ENCODE results near the gene ASH1L. TPM values are rescaled to one million over a fixed set of nuclear protein-coding genes. Genes with fewer than 3 reads are reported as not detected.
A peak's percentile ranks its signal among the peaks of the same experiment; 100 is the strongest.

ASH1L gene
- total and polyA plus RNA-seq, 9 of the 15 experiments (the other 6 are each of a cell fraction or from before 2014, with no cell fraction given), result 2.0 to 23.3 (median 14.6) TPM

DNA sequence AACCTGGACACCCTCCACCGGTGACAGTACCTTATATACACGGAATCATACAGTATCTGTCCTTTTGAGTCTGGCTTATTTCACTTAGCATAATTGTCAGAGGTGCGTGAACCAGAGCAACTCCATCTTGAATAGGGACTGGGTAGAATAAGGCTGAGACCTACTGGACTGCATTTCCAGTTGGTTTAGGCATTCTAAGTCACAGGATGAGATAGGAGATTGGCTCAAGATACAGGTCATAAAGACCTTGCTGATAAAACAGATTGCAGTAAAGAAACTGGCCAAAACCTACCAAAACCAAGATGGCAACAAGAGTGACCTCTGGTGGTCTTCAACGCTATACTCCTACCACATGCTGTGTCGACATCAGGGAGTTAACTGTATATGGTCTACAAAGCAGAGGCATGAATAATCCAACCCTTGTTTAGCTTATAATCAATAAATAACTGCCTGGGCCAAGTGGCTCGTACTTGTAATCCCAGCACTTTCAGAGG is 255.3 kb downstream of the ASH1L start (continued):
- TF ChIP-seq, protein P1, sequence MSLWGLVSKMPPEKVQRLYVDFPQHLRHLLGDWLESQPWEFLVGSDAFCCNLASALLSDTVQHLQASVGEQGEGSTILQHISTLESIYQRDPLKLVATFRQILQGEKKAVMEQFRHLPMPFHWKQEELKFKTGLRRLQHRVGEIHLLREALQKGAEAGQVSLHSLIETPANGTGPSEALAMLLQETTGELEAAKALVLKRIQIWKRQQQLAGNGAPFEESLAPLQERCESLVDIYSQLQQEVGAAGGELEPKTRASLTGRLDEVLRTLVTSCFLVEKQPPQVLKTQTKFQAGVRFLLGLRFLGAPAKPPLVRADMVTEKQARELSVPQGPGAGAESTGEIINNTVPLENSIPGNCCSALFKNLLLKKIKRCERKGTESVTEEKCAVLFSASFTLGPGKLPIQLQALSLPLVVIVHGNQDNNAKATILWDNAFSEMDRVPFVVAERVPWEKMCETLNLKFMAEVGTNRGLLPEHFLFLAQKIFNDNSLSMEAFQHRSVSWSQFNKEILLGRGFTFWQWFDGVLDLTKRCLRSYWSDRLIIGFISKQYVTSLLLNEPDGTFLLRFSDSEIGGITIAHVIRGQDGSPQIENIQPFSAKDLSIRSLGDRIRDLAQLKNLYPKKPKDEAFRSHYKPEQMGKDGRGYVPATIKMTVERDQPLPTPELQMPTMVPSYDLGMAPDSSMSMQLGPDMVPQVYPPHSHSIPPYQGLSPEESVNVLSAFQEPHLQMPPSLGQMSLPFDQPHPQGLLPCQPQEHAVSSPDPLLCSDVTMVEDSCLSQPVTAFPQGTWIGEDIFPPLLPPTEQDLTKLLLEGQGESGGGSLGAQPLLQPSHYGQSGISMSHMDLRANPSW (CRISPR knock-in tag; IDR thresholded peaks at IDR 0.05), result no peak
- TF ChIP-seq HEY1 (CRISPR knock-in tag; IDR thresholded peaks at IDR 0.05; ENCODE audit: borderline replicate concordance), result peak; percentile 68; the same call in 1 of the 2 replicates
- no peak for TF ChIP-seq ZZZ3 (IDR thresholded peaks at IDR 0.05)
- TF ChIP-seq CBX3 (IDR thresholded peaks at IDR 0.05; ENCODE audit: borderline replicate concordance in 1 of 2, low read length in 2 of 2), result 0 out of 3 replicates have a peak, but pooled peaks of 1 of the 2 experiments have one; percentile 30
- TF ChIP-seq KDM2B (CRISPR knock-in tag; IDR thresholded peaks at IDR 0.05), result peak; percentile 39; the same call in 1 of the 2 replicates
- TF ChIP-seq, protein P2, sequence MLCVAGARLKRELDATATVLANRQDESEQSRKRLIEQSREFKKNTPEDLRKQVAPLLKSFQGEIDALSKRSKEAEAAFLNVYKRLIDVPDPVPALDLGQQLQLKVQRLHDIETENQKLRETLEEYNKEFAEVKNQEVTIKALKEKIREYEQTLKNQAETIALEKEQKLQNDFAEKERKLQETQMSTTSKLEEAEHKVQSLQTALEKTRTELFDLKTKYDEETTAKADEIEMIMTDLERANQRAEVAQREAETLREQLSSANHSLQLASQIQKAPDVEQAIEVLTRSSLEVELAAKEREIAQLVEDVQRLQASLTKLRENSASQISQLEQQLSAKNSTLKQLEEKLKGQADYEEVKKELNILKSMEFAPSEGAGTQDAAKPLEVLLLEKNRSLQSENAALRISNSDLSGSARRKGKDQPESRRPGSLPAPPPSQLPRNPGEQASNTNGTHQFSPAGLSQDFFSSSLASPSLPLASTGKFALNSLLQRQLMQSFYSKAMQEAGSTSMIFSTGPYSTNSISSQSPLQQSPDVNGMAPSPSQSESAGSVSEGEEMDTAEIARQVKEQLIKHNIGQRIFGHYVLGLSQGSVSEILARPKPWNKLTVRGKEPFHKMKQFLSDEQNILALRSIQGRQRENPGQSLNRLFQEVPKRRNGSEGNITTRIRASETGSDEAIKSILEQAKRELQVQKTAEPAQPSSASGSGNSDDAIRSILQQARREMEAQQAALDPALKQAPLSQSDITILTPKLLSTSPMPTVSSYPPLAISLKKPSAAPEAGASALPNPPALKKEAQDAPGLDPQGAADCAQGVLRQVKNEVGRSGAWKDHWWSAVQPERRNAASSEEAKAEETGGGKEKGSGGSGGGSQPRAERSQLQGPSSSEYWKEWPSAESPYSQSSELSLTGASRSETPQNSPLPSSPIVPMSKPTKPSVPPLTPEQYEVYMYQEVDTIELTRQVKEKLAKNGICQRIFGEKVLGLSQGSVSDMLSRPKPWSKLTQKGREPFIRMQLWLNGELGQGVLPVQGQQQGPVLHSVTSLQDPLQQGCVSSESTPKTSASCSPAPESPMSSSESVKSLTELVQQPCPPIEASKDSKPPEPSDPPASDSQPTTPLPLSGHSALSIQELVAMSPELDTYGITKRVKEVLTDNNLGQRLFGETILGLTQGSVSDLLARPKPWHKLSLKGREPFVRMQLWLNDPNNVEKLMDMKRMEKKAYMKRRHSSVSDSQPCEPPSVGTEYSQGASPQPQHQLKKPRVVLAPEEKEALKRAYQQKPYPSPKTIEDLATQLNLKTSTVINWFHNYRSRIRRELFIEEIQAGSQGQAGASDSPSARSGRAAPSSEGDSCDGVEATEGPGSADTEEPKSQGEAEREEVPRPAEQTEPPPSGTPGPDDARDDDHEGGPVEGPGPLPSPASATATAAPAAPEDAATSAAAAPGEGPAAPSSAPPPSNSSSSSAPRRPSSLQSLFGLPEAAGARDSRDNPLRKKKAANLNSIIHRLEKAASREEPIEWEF (CRISPR knock-in tag; IDR thresholded peaks at IDR 0.05), result peak; percentile 94
- no peak for TF ChIP-seq SOX6 (IDR thresholded peaks at IDR 0.05)
- peak; percentile 91 for TF ChIP-seq ZNF444 (CRISPR knock-in tag; IDR thresholded peaks at IDR 0.05)
- TF ChIP-seq, protein P3, sequence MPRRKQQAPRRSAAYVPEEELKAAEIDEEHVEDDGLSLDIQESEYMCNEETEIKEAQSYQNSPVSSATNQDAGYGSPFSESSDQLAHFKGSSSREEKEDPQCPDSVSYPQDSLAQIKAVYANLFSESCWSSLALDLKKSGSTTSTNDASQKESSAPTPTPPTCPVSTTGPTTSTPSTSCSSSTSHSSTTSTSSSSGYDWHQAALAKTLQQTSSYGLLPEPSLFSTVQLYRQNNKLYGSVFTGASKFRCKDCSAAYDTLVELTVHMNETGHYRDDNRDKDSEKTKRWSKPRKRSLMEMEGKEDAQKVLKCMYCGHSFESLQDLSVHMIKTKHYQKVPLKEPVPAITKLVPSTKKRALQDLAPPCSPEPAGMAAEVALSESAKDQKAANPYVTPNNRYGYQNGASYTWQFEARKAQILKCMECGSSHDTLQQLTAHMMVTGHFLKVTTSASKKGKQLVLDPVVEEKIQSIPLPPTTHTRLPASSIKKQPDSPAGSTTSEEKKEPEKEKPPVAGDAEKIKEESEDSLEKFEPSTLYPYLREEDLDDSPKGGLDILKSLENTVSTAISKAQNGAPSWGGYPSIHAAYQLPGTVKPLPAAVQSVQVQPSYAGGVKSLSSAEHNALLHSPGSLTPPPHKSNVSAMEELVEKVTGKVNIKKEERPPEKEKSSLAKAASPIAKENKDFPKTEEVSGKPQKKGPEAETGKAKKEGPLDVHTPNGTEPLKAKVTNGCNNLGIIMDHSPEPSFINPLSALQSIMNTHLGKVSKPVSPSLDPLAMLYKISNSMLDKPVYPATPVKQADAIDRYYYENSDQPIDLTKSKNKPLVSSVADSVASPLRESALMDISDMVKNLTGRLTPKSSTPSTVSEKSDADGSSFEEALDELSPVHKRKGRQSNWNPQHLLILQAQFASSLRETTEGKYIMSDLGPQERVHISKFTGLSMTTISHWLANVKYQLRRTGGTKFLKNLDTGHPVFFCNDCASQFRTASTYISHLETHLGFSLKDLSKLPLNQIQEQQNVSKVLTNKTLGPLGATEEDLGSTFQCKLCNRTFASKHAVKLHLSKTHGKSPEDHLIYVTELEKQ (CRISPR knock-in tag; IDR thresholded peaks at IDR 0.05), result peak; percentile 91
- TF ChIP-seq ZNF79 (CRISPR knock-in tag; IDR thresholded peaks at IDR 0.05; ENCODE audit: low read depth), result peak; percentile 91
- TF ChIP-seq, protein P4, sequence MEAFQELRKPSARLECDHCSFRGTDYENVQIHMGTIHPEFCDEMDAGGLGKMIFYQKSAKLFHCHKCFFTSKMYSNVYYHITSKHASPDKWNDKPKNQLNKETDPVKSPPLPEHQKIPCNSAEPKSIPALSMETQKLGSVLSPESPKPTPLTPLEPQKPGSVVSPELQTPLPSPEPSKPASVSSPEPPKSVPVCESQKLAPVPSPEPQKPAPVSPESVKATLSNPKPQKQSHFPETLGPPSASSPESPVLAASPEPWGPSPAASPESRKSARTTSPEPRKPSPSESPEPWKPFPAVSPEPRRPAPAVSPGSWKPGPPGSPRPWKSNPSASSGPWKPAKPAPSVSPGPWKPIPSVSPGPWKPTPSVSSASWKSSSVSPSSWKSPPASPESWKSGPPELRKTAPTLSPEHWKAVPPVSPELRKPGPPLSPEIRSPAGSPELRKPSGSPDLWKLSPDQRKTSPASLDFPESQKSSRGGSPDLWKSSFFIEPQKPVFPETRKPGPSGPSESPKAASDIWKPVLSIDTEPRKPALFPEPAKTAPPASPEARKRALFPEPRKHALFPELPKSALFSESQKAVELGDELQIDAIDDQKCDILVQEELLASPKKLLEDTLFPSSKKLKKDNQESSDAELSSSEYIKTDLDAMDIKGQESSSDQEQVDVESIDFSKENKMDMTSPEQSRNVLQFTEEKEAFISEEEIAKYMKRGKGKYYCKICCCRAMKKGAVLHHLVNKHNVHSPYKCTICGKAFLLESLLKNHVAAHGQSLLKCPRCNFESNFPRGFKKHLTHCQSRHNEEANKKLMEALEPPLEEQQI (IDR thresholded peaks at IDR 0.05), result no peak
- TF ChIP-seq, protein P5, sequence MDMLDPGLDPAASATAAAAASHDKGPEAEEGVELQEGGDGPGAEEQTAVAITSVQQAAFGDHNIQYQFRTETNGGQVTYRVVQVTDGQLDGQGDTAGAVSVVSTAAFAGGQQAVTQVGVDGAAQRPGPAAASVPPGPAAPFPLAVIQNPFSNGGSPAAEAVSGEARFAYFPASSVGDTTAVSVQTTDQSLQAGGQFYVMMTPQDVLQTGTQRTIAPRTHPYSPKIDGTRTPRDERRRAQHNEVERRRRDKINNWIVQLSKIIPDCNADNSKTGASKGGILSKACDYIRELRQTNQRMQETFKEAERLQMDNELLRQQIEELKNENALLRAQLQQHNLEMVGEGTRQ (CRISPR knock-in tag; IDR thresholded peaks at IDR 0.05), result no peak
- peak; percentile 91 for TF ChIP-seq ZNF239 (CRISPR knock-in tag; IDR thresholded peaks at IDR 0.05)
